HL-60 (cell line): ENCODE data around the gene CLNS1A.

Experiments used
- CTCF ChIP-seq: IDR thresholded peaks from one replicate; pipeline ENCODE4 v1.5.1; 2011; ENCODE audit warnings: low read length, control low read depth, inconsistent platforms; ENCODE audit not compliant: insufficient read depth
- GABPA ChIP-seq: IDR thresholded peaks from 2 replicates; pipeline ENCODE4 v1.6.1; 2012; ENCODE audit warnings: low read depth
- POLR2AphosphoS5 ChIP-seq: IDR thresholded peaks from 2 replicates; pipeline ENCODE4 v1.6.1; 2012; ENCODE audit warnings: low read depth

GRCh38 chr11:77642228-77642627, 4.6 kb upstream of the CLNS1A start:
- TF ChIP-seq CTCF, result no peak
- no peak for TF ChIP-seq POLR2AphosphoS5
- TF ChIP-seq GABPA, result no peak
